HepG2 (cell line): ENCODE measurements around the gene ARHGAP4. TPM values are rescaled to one million over a fixed set of nuclear protein-coding genes. Genes with fewer than 3 reads are reported as not detected.

Experiments
- ATAC-seq: fragments of 200-7000 bp; cut with Tn5 transposase; 3 replicates; pipeline ENCODE4 v1.9.1; 2020; ENCODE audit warnings: mild to moderate bottlenecking, moderate library complexity
- BruUV-seq: library from RNA; stranded (reverse); fragments of 400-500 nt; replicated peaks from 2 replicates; lab custom pipeline; 2021; lab: Mats Ljungman, UMichigan
- CTCF ChIA-PET: fragments of 300-600 bp; formaldehyde crosslinking; extraction: SDS; loops from one replicate; lab custom pipeline; 2021; ENCODE audit warnings: low total read pairs, inconsistent platforms, low intra/inter-chr PET ratio; lab: Yijun Ruan, JAX
- POLR2A ChIA-PET: fragments of 350-600 bp; sonication (Branson Sonifier 250); formaldehyde crosslinking; loops from one replicate; lab custom pipeline; 2020; ENCODE audit warnings: antibody characterized with exemption, inconsistent platforms; lab: Yijun Ruan, JAX
- DNase-seq: peaks from one replicate; pipeline ENCODE4 v3.0.0-alpha.2; 2015; ENCODE audit warnings: low spot score
- FAIRE-seq: peaks from 3 replicates; lab custom pipeline; 2011; peaks lifted over from hg19 to GRCh38; lab: Jason Lieb, UNC
- H2AFZ ChIP-seq: one replicate; pipeline ENCODE4 v1.6.1; 2011; ENCODE audit warnings: low read length, inconsistent platforms
- H3K27ac ChIP-seq: fragments of 300-600 bp; 3 replicates; pipeline ENCODE4 v1.8.0; 2011; ENCODE audit warnings: mixed run types, mild to moderate bottlenecking, mixed read lengths, low read length, inconsistent platforms; ENCODE audit not compliant: insufficient read depth; ENCODE audit errors: extremely low read length
- H3K27me3 ChIP-seq, 2 experiments: fragments of 200-600 bp in 1 of 2; 2 replicates in 1 of 2; 3 replicates in 1 of 2; pipeline versions ENCODE4 v1.6.0 to v1.8.0; 2011; ENCODE audit warnings: low read length in 2 of 2, mild to moderate bottlenecking in 2 of 2, moderate library complexity in 2 of 2, inconsistent platforms in 1 of 2; ENCODE audit not compliant: insufficient read depth in 2 of 2, control insufficient read depth in 1 of 2
- H3K36me3 ChIP-seq, 2 experiments: fragments of 200-600 bp in 1 of 2; replicated peaks in 1 of 2; 2 replicates in 1 of 2; 3 replicates in 1 of 2; pipeline versions ENCODE4 v1.5.1 to v1.8.0; 2011; ENCODE audit warnings: low read length in 2 of 2, inconsistent platforms in 1 of 2; ENCODE audit not compliant: insufficient read depth in 2 of 2, control insufficient read depth in 1 of 2
- H3K4me1 ChIP-seq: 2 replicates; pipeline ENCODE4 v1.5.1; 2012; ENCODE audit warnings: low read length, inconsistent platforms; ENCODE audit not compliant: insufficient read depth
- H3K4me2 ChIP-seq: 2 replicates; pipeline ENCODE4 v1.6.0; 2011; ENCODE audit warnings: low read depth, low read length, inconsistent platforms
- H3K4me3 ChIP-seq, 3 experiments: fragments of 200-600 bp in 1 of 3; sonication (generic), shearing (Covaris generic) in 1 of 3; replicated peaks in 1 of 3; 2 replicates each; pipeline ENCODE4 v1.5.1; 2011 to 2016; ENCODE audit warnings: low read length in 3 of 3, inconsistent platforms in 2 of 3, low read depth in 2 of 3, mild to moderate bottlenecking in 2 of 3, control low read depth in 1 of 3, mixed read lengths in 1 of 3; ENCODE audit not compliant: insufficient read depth in 1 of 3
- H3K79me2 ChIP-seq: one replicate; pipeline ENCODE4 v1.6.1; 2011; ENCODE audit warnings: low read length, inconsistent platforms; ENCODE audit not compliant: insufficient read depth
- H3K9ac ChIP-seq: 2 replicates; pipeline ENCODE4 v1.6.0; 2011; ENCODE audit warnings: mild to moderate bottlenecking, low read depth, low read length, inconsistent platforms; ENCODE audit not compliant: insufficient read depth
- H3K9me3 ChIP-seq: 2 replicates; pipeline ENCODE4 v1.5.1; 2012; ENCODE audit warnings: mild to moderate bottlenecking, low read length
- H4K20me1 ChIP-seq: 2 replicates; pipeline ENCODE4 v1.6.0; 2011; ENCODE audit warnings: inconsistent platforms, mild to moderate bottlenecking, low read length, moderate library complexity; ENCODE audit not compliant: insufficient read depth
- CHD4 ChIP-seq: fragments of 200-600 bp; sonication (generic); IDR thresholded peaks from 2 replicates; pipeline ENCODE4 v1.7.0; 2017; ENCODE audit warnings: mild to moderate bottlenecking, low read length, borderline replicate concordance
- KAT2B ChIP-seq: fragments of 150-350 bp; IDR thresholded peaks from 2 replicates; pipeline ENCODE4 v1.6.1; 2014; ENCODE audit warnings: low read depth, low read length, borderline replicate concordance
- KAT7 ChIP-seq: IDR thresholded peaks from 2 replicates; pipeline ENCODE4 v1.6.1; 2018; ENCODE audit warnings: borderline replicate concordance, missing compliant biosample characterization
- KIAA2018 ChIP-seq: sonication (generic); formaldehyde crosslinking; IDR thresholded peaks from 2 replicates; pipeline ENCODE4 v1.5.0; 2020; ENCODE audit warnings: mild to moderate bottlenecking, missing genetic modification reagents, borderline replicate concordance
- MXI1 ChIP-seq: IDR thresholded peaks from 3 replicates; pipeline ENCODE4 v1.6.1; 2012; ENCODE audit warnings: low read depth, low read length, inconsistent platforms, borderline replicate concordance
- NCOR1 ChIP-seq: fragments of 200-600 bp; sonication (generic); IDR thresholded peaks from 2 replicates; pipeline ENCODE4 v1.7.0; 2017; ENCODE audit warnings: antibody characterized with exemption, low read length, borderline replicate concordance
- RXRB ChIP-seq: IDR thresholded peaks from 2 replicates; pipeline ENCODE4 v1.6.1; 2016; ENCODE audit warnings: borderline replicate concordance, missing genetic modification reagents, missing compliant biosample characterization
- TAF15 ChIP-seq: fragments of 200-400 bp; formaldehyde crosslinking; IDR thresholded peaks from one replicate; pipeline ENCODE4 v1.6.1; 2018; ENCODE audit warnings: mild to moderate bottlenecking, low read depth, low read length; ENCODE audit not compliant: poor library complexity, severe bottlenecking
- TOPORS ChIP-seq: sonication (generic); formaldehyde crosslinking; IDR thresholded peaks from 2 replicates; pipeline ENCODE4 v1.8.0; 2023; ENCODE audit warnings: mild to moderate bottlenecking, missing genetic modification reagents
- ZNF235 ChIP-seq: sonication (generic); formaldehyde crosslinking; IDR thresholded peaks from 2 replicates; pipeline ENCODE4 v1.8.1; 2023; ENCODE audit warnings: mild to moderate bottlenecking, missing genetic modification reagents, borderline replicate concordance
- ZNF280D ChIP-seq: sonication (generic); formaldehyde crosslinking; IDR thresholded peaks from 2 replicates; pipeline ENCODE4 v1.5.1; 2020; ENCODE audit warnings: mild to moderate bottlenecking, missing genetic modification reagents
- ZNF703 ChIP-seq: sonication (generic); formaldehyde crosslinking; IDR thresholded peaks from 2 replicates; pipeline ENCODE4 v1.5.1; 2020; ENCODE audit warnings: missing genetic modification reagents, mild to moderate bottlenecking, moderate library complexity, borderline replicate concordance
- ZNF768 ChIP-seq: sonication (generic); formaldehyde crosslinking; IDR thresholded peaks from 2 replicates; pipeline ENCODE4 v1.4.0; 2020; ENCODE audit warnings: missing genetic modification reagents
- WGBS: methylation state at CpG from one replicate; pipeline ENCODE4 v1.1.6; 2017; ENCODE audit warnings: low lambda C conversion rate; 5-methylcytosine and 5-hydroxymethylcytosine counted together
- in situ Hi-C: cut with HindIII; loops from 2 replicates; pipeline ENCODE4 v1.10.0; 2017; ENCODE audit warnings: low pct_unique_long_range_greater_than_20kb; ENCODE audit not compliant: extremely low pct_ligation_motif_present
- intact Hi-C: fragments of 100-400 bp; cut with micrococcal nuclease; formaldehyde crosslinking; loops from one replicate; pipeline ENCODE4 v1.10.0; 2022; ENCODE audit not compliant: unreplicated experiment
- polyA plus RNA-seq, 8 experiments: library from polyadenylated mRNA; depleted of rRNA in 3 of 8; stranded (reverse) in 7 of 8; unstranded in 1 of 8; fragments of >200 nt; fragmentation: Illumina TruSeq in 4 of 8; extraction: Trizol in 4 of 8; gene quantifications; 2 replicates each; pipeline versions ENCODE4 v1.2.1 to v1.2.3, GENCODE V29; 2011 to 2016; ENCODE audit warnings: low read depth in 4 of 8, missing spikeins in 1 of 8, mixed read lengths in 1 of 8; ENCODE audit not compliant: insufficient read depth in 1 of 8
- total RNA-seq, 5 experiments: library from RNA; depleted of rRNA; stranded (reverse); fragments of >200 nt; fragmentation: Illumina TruSeq; extraction: Trizol; gene quantifications; 2 replicates each; pipeline ENCODE4 v1.2.3, GENCODE V29; 2016; ENCODE audit warnings: low read depth in 1 of 5

ARHGAP4 gene
- total and polyA plus RNA-seq, 2 of the 13 experiments (the other 11 are each of a cell fraction or from before 2014, with no cell fraction given), result 0.57 to 0.64 TPM

GRCh38 chrX:153905481-153906095 is 20.5 kb downstream of the ARHGAP4 start:
- H3K36me3 ChIP-seq, result no peaks in the 10 kb centered on the region
- no peak for ATAC-seq
- H4K20me1 ChIP-seq, result no peaks in the 10 kb centered on the region
- H3K79me2 ChIP-seq, result no peaks in the 10 kb centered on the region
- no peak overlapping the region for H3K4me3 ChIP-seq
- no peak overlapping the region for H2AFZ ChIP-seq
- peaks cover 2 to 11% of the 10 kb centered on the region in 2 experiments; a peak in 2 of 5 replicates for H3K27me3 ChIP-seq
- DNase-seq, result no peak
- in situ Hi-C loops (no loop called here), intact Hi-C loops (no loop called here)
- ChIA-PET CTCF (no interaction called here), POLR2A (no interaction called here)
- no peak overlapping the region for H3K4me2 ChIP-seq
- no peak overlapping the region for H3K27ac ChIP-seq
- no peak for TF ChIP-seq TOPORS (CRISPR knock-in tag)
- no peak for TF ChIP-seq TAF15
- no peak for TF ChIP-seq ZNF768
- no peak for TF ChIP-seq NCOR1
- no peak for TF ChIP-seq ZNF280D (CRISPR knock-in tag)
- no peak for TF ChIP-seq KAT2B
- no peak for TF ChIP-seq KIAA2018 (CRISPR knock-in tag)
- no peak for TF ChIP-seq KAT7
- TF ChIP-seq ZNF703 (CRISPR knock-in tag), result no peak
- TF ChIP-seq CHD4, result no peak
- no peak for TF ChIP-seq MXI1
- TF ChIP-seq ZNF235 (CRISPR knock-in tag), result no peak
- TF ChIP-seq RXRB (CRISPR knock-in tag), result no peak
- no TSS peak for BruUV-seq
- WGBS, result 100% methylated on average over 1 of the region's 32 CpGs
- no peaks in the 10 kb centered on the region for H3K9me3 ChIP-seq
- no peak for FAIRE-seq
- no peaks in the 10 kb centered on the region for H3K4me1 ChIP-seq
- no peak overlapping the region for H3K9ac ChIP-seq
